NCI-H1092 (cell line): ENCODE measurements around the gene BET1L.
"Not testable (repeated sequence)": the region's sequence is repeated elsewhere in the genome, so short reads cannot be mapped to it uniquely, and the experiment has no call there.

Source experiments
- DNase-seq: peaks from one replicate; lab custom pipeline; 2025; lab: John Stamatoyannopoulos, UW

Gene BET1L

DNA sequence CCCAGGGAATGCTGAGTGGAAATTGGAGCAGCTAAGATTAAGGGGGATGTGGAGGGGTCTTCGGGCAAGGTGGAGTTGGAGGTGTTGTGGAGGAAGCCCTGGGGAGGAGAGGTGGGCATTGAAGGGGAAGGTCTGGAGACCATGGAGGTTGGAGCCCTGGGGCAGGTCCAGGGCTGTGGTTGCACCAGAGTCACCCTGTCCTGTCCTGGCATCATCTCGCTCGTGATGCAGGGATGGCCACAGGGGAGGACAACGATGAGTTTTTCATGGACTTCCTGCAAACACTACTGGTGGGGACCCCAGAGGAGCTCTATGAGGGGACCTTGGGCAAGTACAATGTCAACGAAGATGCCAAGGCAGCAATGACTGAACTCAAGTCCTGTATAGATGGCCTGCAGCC is 13.7 kb downstream of the BET1L start:
- DNase-seq, result not testable (repeated sequence)

DNA sequence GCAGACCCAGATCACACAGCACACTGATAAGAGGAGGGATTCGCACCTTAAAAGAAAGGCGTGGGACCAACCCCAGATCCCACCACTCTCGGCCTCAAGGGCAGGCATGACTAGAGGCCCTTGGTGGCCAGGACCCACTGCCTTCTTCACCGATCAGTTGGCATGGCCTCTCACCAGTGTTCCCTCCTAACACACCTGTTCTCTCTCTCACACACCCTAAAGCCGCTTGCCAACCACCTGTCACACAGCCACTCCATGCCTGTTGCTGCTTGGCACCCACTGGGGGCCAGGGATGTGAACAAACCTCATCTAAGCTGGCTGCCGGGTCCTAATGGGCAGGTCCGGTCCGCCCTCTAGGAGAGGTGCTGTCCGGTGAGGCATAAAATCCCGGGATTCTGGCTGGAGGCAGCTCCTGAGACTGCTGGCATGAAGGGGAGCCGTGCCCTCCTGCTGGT is 14.5 kb downstream of the BET1L start, which contains the start of gene SCGB1C1:
SCGB1C1 (plus strand) TSS at position 405 of the 455 bp plus-strand sequence; CDS start at position 427, 22 bp downstream.
- not testable (repeated sequence) for DNase-seq

DNA sequence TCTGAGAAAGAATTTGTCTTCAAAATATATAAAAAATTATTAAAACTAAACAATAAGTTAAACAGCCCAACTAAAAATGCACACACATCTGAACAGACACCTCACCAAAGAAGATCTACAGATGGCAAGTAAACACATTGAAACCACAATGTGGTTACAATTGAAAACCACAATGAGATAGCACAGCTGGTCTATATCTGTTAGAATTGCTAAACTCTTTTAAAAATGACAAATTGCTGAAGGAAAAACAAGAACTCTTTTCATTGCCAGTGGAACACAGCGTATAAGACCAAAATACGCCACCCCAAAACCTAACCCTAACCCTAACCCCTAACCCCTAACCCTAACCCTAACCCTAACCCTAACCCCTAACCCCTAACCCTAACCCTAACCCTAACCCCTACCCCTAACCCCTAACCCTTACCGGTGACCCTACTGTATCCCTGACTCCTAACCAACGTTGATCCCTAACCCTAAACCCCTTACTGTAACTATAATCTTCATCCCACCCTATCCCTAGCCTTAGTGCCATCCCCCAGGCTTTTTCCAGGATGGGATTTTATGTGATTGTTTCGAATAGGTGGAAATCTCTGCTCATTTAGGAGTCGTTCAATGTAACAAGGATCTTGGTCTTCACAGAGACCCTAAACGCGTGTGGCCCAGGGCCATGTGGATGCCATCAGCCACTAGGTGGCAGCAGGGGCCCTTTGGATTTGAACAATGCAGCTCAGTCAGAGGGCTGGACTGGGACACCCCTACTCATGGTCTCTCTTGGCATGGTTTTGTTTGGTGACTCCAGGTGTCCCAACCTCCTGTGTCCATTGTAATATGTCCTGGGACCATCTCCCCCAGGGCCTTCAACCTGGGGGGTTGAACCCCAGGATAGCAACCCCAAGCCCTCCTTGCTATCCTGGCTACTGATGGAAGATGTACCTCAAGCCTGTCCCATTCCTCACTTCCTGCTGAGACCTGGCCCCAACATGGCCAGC is 15.4 kb downstream of the BET1L start:
- not testable (repeated sequence) for DNase-seq

DNA sequence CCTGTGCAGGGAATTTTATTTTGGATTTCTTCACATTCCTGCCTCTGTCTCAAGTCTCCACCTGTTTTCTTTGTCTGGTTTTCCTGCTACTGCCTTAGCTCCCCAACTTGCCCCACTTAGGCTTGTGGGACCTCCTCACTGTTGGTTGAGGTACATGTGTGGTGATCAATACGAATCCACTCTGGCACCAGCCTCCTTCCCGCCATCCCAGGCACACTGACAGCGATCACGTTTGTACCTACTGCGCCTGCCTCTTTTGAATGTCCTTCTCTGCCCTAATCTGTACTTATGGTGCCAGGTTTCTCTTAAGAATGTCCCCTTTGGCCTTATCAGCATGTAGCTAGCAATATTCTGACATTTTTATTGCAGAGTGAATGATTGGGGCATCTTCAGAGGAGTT is 16.7 kb downstream of the BET1L start:
- not testable (repeated sequence) for DNase-seq

DNA sequence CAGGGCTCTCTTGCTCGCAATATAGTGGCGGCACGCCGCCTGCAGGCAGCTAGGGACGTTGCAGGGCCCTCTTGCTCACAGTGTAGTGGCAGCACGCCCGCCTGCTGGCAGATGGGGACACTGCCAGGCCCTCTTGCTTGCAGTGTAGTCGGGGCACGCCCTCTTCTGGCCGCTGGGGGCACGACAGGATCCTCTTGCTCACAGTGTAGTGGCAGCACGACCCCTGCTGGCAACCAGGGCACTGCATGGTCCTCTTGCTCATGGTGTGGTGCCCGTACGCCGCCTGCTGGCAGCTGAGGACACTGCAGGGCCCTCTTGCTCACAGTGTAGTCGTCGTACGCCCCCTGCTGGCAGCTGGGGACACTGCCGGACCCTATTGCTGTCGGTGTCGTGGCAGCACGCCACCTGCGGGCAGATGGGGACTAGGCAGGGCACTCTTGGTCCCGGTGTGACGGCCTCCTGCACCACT is 17.3 kb downstream of the BET1L start:
- DNase-seq, result not testable (repeated sequence)

DNA sequence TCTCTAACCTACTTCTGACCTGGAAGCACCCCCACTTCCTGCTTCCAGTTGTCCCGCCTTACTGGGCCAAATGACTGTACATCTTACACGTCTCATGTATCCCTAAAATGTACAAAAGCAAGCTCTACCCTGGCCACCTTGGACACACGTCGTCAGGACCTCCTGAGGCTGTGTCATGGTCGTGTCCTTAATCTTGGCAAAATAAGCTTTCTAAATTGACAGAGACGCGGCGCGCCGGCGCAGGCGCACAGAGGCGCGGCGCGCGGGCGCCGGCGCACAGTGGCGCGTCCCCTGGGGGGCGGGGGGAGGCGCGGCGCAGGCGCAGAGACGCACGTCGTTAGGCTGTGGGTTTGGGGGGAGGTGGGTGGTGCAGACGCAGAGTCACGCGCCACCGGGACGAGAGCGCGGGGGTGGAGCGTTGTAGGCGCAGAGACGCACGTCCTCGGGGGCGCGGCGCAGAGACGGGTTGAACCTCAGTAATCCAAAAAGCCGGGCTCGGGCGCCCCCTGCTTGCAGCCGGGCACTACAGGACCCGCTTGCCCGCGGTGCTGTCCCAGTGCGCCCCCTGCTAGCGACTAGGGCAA is 17.9 kb downstream of the BET1L start:
- not testable (repeated sequence) for DNase-seq

DNA sequence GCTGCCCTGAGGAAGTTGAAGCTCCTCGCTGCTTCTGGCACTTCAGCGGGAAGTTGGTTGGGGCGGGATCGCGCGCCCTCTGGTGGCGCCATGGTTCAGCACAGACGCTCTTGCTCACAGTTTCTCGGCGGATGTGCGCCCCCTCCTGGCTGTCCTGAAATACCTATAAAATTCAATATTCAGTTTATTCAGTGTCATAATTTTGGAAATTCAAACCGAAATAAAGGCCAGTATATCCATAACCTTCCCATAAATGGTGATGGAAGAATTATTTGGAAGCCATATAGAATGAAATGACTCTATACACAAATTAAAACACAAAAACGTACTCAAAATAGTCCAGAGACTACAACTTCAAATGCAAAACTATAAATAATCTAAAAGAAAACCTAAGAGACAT is 27.0 kb downstream of the BET1L start:
- not testable (repeated sequence) for DNase-seq
